ENCODE measurements around the gene VPS39. TPM values are rescaled to one million over a fixed set of nuclear protein-coding genes. Genes with fewer than 3 reads are reported as not detected.

The VPS39 gene
- total and polyA plus RNA-seq, 9 of the 15 experiments (the other 6 are each of a cell fraction or from before 2014, with no cell fraction given) = 3.2 to 37.3 (median 21.8) TPM

- 0% methylated on average over 4 of the region's 4 CpGs for WGBS (ENCODE audit: insufficient coverage, low coverage, missing lambda C conversion rate)
- intact Hi-C loops (cut with micrococcal nuclease) = no loop called here
Measured at GRCh38 chr15:42143356-42143755, 64.7 kb downstream of the VPS39 start.

More at GRCh38 chr15:42143356-42143755, 64.7 kb downstream of the VPS39 start:
- Histone ChIP-seq H3K9me3 (replicated peaks; ENCODE audit: control insufficient read depth, insufficient read depth, low read depth, low read length) (no peaks in the 10 kb centered on the region), H3K9ac (ENCODE audit: insufficient read depth in 1 of 2, low read depth in 2 of 2, low read length in 2 of 2) (no peak overlapping the region), H3K27ac (ENCODE audit: extremely low read depth, low read depth, low read length) (no peak overlapping the region), H3K27me3 (ENCODE audit: control insufficient read depth in 2 of 2, insufficient read depth in 2 of 2, low read length in 2 of 2) (peaks cover 24 to 68% of the 10 kb centered on the region in 2 experiments; a peak in 4 of 5 replicates), H3K4me3 (no peak overlapping the region), H3K4me2 (ENCODE audit: insufficient read depth, low read length) (no peak overlapping the region), H3K4me1 (replicated peaks in 1 of 2; ENCODE audit: control insufficient read depth in 2 of 2, insufficient read depth in 2 of 2, low read length in 2 of 2) (peaks cover 5 to 22% of the 10 kb centered on the region in 2 experiments; a peak in 3 of 5 replicates), H3K9me1 (ENCODE audit: control insufficient read depth, insufficient read depth, low read length) (no peaks in the 10 kb centered on the region), H3K79me2 (ENCODE audit: control insufficient read depth, insufficient read depth, low read length) (no peaks in the 10 kb centered on the region), H2AFZ (ENCODE audit: low read depth, low read length) (no peak overlapping the region), H4K20me1 (replicated peaks; ENCODE audit: control insufficient read depth, insufficient read depth, low read length) (0 out of 2 replicates have a peak, but pooled peaks cover 4% of the 10 kb centered on the region), H3K36me3 (ENCODE audit: control insufficient read depth, insufficient read depth, low read length) (no peaks in the 10 kb centered on the region)
- no peak for FAIRE-seq
- TF ChIP-seq ZBTB40 (IDR thresholded peaks at IDR 0.05) = no peak
- TF ChIP-seq ZBTB40 (CRISPR knock-in tag; IDR thresholded peaks at IDR 0.05) = no peak
- TF ChIP-seq RFX1 (IDR thresholded peaks at IDR 0.05) = peak; percentile 84
- no peak for TF ChIP-seq PTBP1 (IDR thresholded peaks at IDR 0.05; ENCODE audit: low read depth, low read length)
- no peak for DNase-seq (ENCODE audit: extremely low read depth in 1 of 4, low spot score in 3 of 4)
- ATAC-seq = no peak
- in situ Hi-C loops (cut with MboI) = loop anchor here (10.0 kb wide), 1 partner anchor 241 kb away; no protein-coding TSS in a partner anchor
- POLR2A ChIA-PET = interaction anchor here (0.6 to 1.5 kb wide), 2 partner anchors 13 to 437 kb away, joined by 3 to 6 read pairs; partner anchors contain the start of gene PLA2G4F
- no TSS peak for BruUV-seq (replicated peaks)
- CTCF ChIA-PET (ENCODE audit: low intra/inter-chr PET ratio) = no interaction called here

All from K562 (cell line).